SK-N-SH (cell line): ENCODE measurements around the gene SHISAL2B. TPM values are rescaled to one million over a fixed set of nuclear protein-coding genes. Genes with fewer than 3 reads are reported as not detected.

ENCODE experiments used
- CTCF ChIA-PET: fragments of 300-600, 350-600 bp; formaldehyde crosslinking; extraction: SDS; loops from one replicate; lab custom pipeline; 2021; lab: Yijun Ruan, JAX
- POLR2A ChIA-PET: fragments of 350-600 bp; sonication (Branson Sonifier 250); formaldehyde crosslinking; extraction: SDS; loops from one replicate; lab custom pipeline; 2020; ENCODE audit warnings: antibody characterized with exemption, inconsistent platforms; lab: Yijun Ruan, JAX
- DNase-seq: peaks from one replicate; pipeline ENCODE4 v3.0.0; 2012
- H2AFZ ChIP-seq: fragments of 200-600 bp; sonication (generic); 2 replicates; pipeline ENCODE4 v1.8.1; 2016; ENCODE audit warnings: antibody characterized with exemption, mild to moderate bottlenecking, low read depth
- H3F3A ChIP-seq: fragments of 200-600 bp; sonication (generic); replicated peaks from 2 replicates; pipeline ENCODE3; 2016; ENCODE audit warnings: antibody characterized with exemption, mild to moderate bottlenecking; ENCODE audit not compliant: insufficient read depth
- H3K27ac ChIP-seq, 2 experiments: fragments of 200-500 bp in 1 of 2; fragments of 200-600 bp in 1 of 2; sonication (Bioruptor generic) in 1 of 2; sonication (generic), shearing (Covaris generic) in 1 of 2; 2 replicates each; pipeline versions ENCODE4 v1.5.1 to v1.6.1; 2014 to 2016; ENCODE audit warnings: low read depth in 2 of 2, inconsistent platforms in 1 of 2, low read length in 1 of 2, mild to moderate bottlenecking in 1 of 2, mixed read lengths in 1 of 2
- H3K27me3 ChIP-seq: fragments of 200-600 bp; sonication (generic), shearing (Covaris generic); 2 replicates; pipeline ENCODE4 v1.6.1; 2016; ENCODE audit warnings: mixed run types; ENCODE audit not compliant: insufficient read depth
- H3K36me3 ChIP-seq, 2 experiments: fragments of 200-500 bp in 1 of 2; fragments of 200-600 bp in 1 of 2; sonication (Bioruptor generic) in 1 of 2; sonication (generic) in 1 of 2; replicated peaks in 1 of 2; 2 replicates each; pipeline versions ENCODE3 to v1.5.1; 2014 to 2016; ENCODE audit warnings: low read length in 1 of 2, mild to moderate bottlenecking in 1 of 2; ENCODE audit not compliant: insufficient read depth in 2 of 2, control insufficient read depth in 1 of 2
- H3K4me1 ChIP-seq, 2 experiments: fragments of 200-500 bp in 1 of 2; fragments of 200-600 bp in 1 of 2; sonication (Bioruptor generic) in 1 of 2; sonication (generic), shearing (Covaris generic) in 1 of 2; 2 replicates each; pipeline versions ENCODE4 v1.5.1 to v1.6.1; 2014 to 2016; ENCODE audit warnings: low read depth in 1 of 2, low read length in 1 of 2, mixed run types in 1 of 2; ENCODE audit not compliant: insufficient read depth in 2 of 2, control insufficient read depth in 1 of 2
- H3K4me2 ChIP-seq: fragments of 200-600 bp; sonication (generic), shearing (Covaris generic); 2 replicates; pipeline ENCODE4 v1.6.1; 2017; ENCODE audit warnings: mixed run types
- H3K4me3 ChIP-seq, 2 experiments: fragments of 200-500 bp in 1 of 2; fragments of 200-600 bp in 1 of 2; sonication (Bioruptor generic) in 1 of 2; sonication (generic), shearing (Covaris generic) in 1 of 2; 2 replicates each; pipeline versions ENCODE4 v1.5.1 to v1.8.1; 2014 to 2016; ENCODE audit warnings: low read depth in 2 of 2, inconsistent platforms in 1 of 2, low read length in 1 of 2, mild to moderate bottlenecking in 1 of 2, mixed read lengths in 1 of 2, moderate library complexity in 1 of 2
- H3K79me2 ChIP-seq: fragments of 200-600 bp; sonication (generic); 2 replicates; pipeline ENCODE4 v1.8.1; 2017; ENCODE audit warnings: mild to moderate bottlenecking; ENCODE audit not compliant: insufficient read depth
- H3K9ac ChIP-seq: fragments of 200-600 bp; sonication (generic); 2 replicates; pipeline ENCODE4 v1.6.1; 2017; ENCODE audit warnings: mixed run types
- H3K9me2 ChIP-seq: fragments of 200-600 bp; sonication (generic); 2 replicates; pipeline ENCODE4 v1.6.1; 2017; ENCODE audit warnings: mixed run types
- H3K9me3 ChIP-seq: fragments of 200-600 bp; sonication (generic); 2 replicates; pipeline ENCODE4 v1.6.1; 2017; ENCODE audit warnings: mixed run types, mild to moderate bottlenecking, moderate library complexity
- H4K20me1 ChIP-seq: fragments of 200-600 bp; sonication (generic); 2 replicates; pipeline ENCODE4 v1.6.1; 2017; ENCODE audit warnings: mild to moderate bottlenecking, mixed run types; ENCODE audit not compliant: insufficient read depth
- EP300 ChIP-seq, 2 experiments: IDR thresholded peaks; 2 replicates each; pipeline versions ENCODE4 v1.4.0 to v1.6.1; 2012; ENCODE audit warnings: borderline replicate concordance in 1 of 2, low read depth in 1 of 2, low read length in 1 of 2
- EZH2phosphoT487 ChIP-seq: fragments of 200-600 bp; sonication (generic); IDR thresholded peaks from 2 replicates; pipeline ENCODE4 v1.6.1; 2017; ENCODE audit warnings: low read depth, mixed run types, mild to moderate bottlenecking, antibody characterized with exemption, moderate library complexity, borderline replicate concordance
- FOXJ3 ChIP-seq: sonication (generic); formaldehyde crosslinking; IDR thresholded peaks from 2 replicates; pipeline ENCODE4 v1.5.1; 2020; ENCODE audit warnings: mild to moderate bottlenecking, missing genetic modification reagents
- FOXM1 ChIP-seq: IDR thresholded peaks from 2 replicates; pipeline ENCODE4 v1.4.0; 2012; ENCODE audit warnings: low read depth, mild to moderate bottlenecking
- GABPA ChIP-seq: IDR thresholded peaks from 2 replicates; pipeline ENCODE4 v1.4.0; 2012; ENCODE audit warnings: low read depth, mild to moderate bottlenecking
- MEF2A ChIP-seq: IDR thresholded peaks from 2 replicates; pipeline ENCODE4 v1.4.0; 2012; ENCODE audit warnings: low read depth, borderline replicate concordance
- MXI1 ChIP-seq: IDR thresholded peaks from 2 replicates; pipeline ENCODE4 v1.6.1; 2012; ENCODE audit warnings: mild to moderate bottlenecking, low read depth, low read length, improper control_type of control experiment
- NFIC ChIP-seq: IDR thresholded peaks from 2 replicates; pipeline ENCODE4 v1.4.0; 2012; ENCODE audit warnings: borderline replicate concordance
- RFX5 ChIP-seq: IDR thresholded peaks from 2 replicates; pipeline ENCODE4 v1.6.1; 2012; ENCODE audit warnings: mild to moderate bottlenecking, improper control_type of control experiment, low read length
- RXRA ChIP-seq: IDR thresholded peaks from 2 replicates; pipeline ENCODE4 v1.4.0; 2012; ENCODE audit warnings: low read depth, mild to moderate bottlenecking, borderline replicate concordance
- SMC3 ChIP-seq: IDR thresholded peaks from 2 replicates; pipeline ENCODE4 v1.6.1; 2012; ENCODE audit warnings: low read depth, low read length, improper control_type of control experiment
- TEAD4 ChIP-seq: IDR thresholded peaks from 2 replicates; pipeline ENCODE4 v1.4.0; 2012; ENCODE audit warnings: mild to moderate bottlenecking, borderline replicate concordance; ENCODE audit not compliant: insufficient read depth
- WGBS: methylation state at CpG from one replicate; pipeline ENCODE4 v1.1.6; 2017; ENCODE audit warnings: low lambda C conversion rate; 5-methylcytosine and 5-hydroxymethylcytosine counted together
- polyA plus RNA-seq, 3 experiments: library from polyadenylated mRNA; depleted of rRNA; stranded (reverse); fragments of >200 nt; gene quantifications; 2 replicates each; pipeline ENCODE4 v1.2.3, GENCODE V29; 2012
- TF ChIP-seq, protein P1 (sequence below): fragments of 150-350 bp; IDR thresholded peaks from 2 replicates; pipeline ENCODE4 v1.6.1; 2016; ENCODE audit warnings: mild to moderate bottlenecking, low read depth, low read length
- TF ChIP-seq, protein P2 (sequence below): fragments of 200-600 bp; sonication (generic); IDR thresholded peaks from 2 replicates; pipeline ENCODE4 v1.6.1; 2017; ENCODE audit warnings: antibody characterized with exemption, mild to moderate bottlenecking, moderate library complexity
- TF ChIP-seq, protein P3 (sequence below): IDR thresholded peaks from 2 replicates; pipeline ENCODE4 v1.4.0; 2012; ENCODE audit warnings: low read depth, borderline replicate concordance

The SHISAL2B gene
- polyA plus RNA-seq, 1 of the 3 experiments (the other 2 are of a cell fraction), result not detected

DNA sequence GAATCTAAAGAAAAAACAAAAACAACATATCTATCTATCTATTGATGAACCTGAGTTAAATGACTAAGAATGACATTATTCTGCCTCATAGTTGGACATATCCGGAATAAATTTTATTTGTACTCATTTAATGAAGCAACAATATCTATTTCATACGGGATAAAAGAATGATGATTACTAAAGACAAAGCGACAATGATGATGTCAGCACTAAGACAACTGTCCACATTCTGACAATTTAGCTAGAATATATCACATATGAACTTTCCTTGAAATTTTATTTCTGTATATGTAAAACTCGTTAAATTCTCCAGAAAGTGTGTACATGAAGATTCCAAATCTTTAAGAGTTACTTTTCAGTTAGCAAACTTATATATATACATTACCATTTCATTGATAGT lies 23.2 kb upstream of the SHISAL2B start (continued):
- TF ChIP-seq, protein P1, sequence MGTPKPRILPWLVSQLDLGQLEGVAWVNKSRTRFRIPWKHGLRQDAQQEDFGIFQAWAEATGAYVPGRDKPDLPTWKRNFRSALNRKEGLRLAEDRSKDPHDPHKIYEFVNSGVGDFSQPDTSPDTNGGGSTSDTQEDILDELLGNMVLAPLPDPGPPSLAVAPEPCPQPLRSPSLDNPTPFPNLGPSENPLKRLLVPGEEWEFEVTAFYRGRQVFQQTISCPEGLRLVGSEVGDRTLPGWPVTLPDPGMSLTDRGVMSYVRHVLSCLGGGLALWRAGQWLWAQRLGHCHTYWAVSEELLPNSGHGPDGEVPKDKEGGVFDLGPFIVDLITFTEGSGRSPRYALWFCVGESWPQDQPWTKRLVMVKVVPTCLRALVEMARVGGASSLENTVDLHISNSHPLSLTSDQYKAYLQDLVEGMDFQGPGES, result no peak
- TF ChIP-seq FOXM1 (no peak), MXI1 (no peak), FOXJ3 (no peak), RFX5 (no peak), EP300 (IDR thresholded peaks at IDR 0.05; ENCODE audit: borderline replicate concordance in 1 of 2, low read depth in 1 of 2, low read length in 1 of 2) (no peak), NFIC (no peak), MEF2A (no peak)

DNA sequence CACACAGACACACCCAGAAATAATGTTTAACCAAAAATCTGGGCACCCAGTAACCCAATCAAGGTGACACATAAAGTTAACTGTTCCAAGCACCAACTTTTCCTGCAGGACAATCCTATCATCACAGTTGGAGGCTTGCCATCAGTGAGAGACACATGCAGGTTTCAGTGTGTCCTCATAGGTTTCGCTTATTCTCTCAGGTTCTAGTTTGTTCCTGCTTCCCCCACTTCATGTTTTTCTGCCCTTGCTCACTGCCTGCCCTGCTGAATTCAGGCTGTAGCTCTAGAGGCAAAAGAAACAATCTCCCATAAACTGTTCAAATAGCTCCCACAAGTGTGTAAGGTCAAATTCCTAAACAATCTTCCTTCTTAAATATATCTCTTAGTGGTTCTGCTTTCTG lies 20.0 kb upstream of the SHISAL2B start:
- H4K20me1 ChIP-seq, result no peaks in the 10 kb centered on the region
- H2AFZ ChIP-seq, result no peak overlapping the region
- no peaks in the 10 kb centered on the region for H3K79me2 ChIP-seq
- CTCF ChIA-PET, result no interaction called here
- no peak overlapping the region for H3K4me3 ChIP-seq
- 28% methylated on average over 1 of the region's 1 CpG for WGBS
- no peak overlapping the region for H3K4me2 ChIP-seq
- no peaks in the 10 kb centered on the region for H3K9me2 ChIP-seq
- no peaks in the 10 kb centered on the region for H3K36me3 ChIP-seq
- no peak for TF ChIP-seq EZH2phosphoT487
- no peak for TF ChIP-seq SMC3
- TF ChIP-seq RXRA, result no peak
- no peak for TF ChIP-seq GABPA
- no peak for TF ChIP-seq EP300 (IDR thresholded peaks at IDR 0.05; ENCODE audit: borderline replicate concordance in 1 of 2, low read depth in 1 of 2, low read length in 1 of 2)
- TF ChIP-seq, protein P2, sequence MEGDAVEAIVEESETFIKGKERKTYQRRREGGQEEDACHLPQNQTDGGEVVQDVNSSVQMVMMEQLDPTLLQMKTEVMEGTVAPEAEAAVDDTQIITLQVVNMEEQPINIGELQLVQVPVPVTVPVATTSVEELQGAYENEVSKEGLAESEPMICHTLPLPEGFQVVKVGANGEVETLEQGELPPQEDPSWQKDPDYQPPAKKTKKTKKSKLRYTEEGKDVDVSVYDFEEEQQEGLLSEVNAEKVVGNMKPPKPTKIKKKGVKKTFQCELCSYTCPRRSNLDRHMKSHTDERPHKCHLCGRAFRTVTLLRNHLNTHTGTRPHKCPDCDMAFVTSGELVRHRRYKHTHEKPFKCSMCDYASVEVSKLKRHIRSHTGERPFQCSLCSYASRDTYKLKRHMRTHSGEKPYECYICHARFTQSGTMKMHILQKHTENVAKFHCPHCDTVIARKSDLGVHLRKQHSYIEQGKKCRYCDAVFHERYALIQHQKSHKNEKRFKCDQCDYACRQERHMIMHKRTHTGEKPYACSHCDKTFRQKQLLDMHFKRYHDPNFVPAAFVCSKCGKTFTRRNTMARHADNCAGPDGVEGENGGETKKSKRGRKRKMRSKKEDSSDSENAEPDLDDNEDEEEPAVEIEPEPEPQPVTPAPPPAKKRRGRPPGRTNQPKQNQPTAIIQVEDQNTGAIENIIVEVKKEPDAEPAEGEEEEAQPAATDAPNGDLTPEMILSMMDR, result no peak
- TF ChIP-seq, protein P3, sequence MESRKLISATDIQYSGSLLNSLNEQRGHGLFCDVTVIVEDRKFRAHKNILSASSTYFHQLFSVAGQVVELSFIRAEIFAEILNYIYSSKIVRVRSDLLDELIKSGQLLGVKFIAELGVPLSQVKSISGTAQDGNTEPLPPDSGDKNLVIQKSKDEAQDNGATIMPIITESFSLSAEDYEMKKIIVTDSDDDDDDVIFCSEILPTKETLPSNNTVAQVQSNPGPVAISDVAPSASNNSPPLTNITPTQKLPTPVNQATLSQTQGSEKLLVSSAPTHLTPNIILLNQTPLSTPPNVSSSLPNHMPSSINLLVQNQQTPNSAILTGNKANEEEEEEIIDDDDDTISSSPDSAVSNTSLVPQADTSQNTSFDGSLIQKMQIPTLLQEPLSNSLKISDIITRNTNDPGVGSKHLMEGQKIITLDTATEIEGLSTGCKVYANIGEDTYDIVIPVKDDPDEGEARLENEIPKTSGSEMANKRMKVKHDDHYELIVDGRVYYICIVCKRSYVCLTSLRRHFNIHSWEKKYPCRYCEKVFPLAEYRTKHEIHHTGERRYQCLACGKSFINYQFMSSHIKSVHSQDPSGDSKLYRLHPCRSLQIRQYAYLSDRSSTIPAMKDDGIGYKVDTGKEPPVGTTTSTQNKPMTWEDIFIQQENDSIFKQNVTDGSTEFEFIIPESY, result no peak
- no peak for TF ChIP-seq TEAD4
- no peaks in the 10 kb centered on the region for H3K4me1 ChIP-seq
- H3K27me3 ChIP-seq, result no peaks in the 10 kb centered on the region; the same call in 1 of the 2 replicates
- no peak overlapping the region for H3K27ac ChIP-seq
- H3K9me3 ChIP-seq, result no peaks in the 10 kb centered on the region
- no peak overlapping the region for H3K9ac ChIP-seq
- H3F3A ChIP-seq, result no peaks in the 10 kb centered on the region
- POLR2A ChIA-PET, result no interaction called here
- no peak for DNase-seq
